ENCODE data around the gene JARID2. TPM values are rescaled to one million over a fixed set of nuclear protein-coding genes. Genes with fewer than 3 reads are reported as not detected.

The JARID2 gene
- total and polyA plus RNA-seq, 4 donors, result 3.8 to 14.8 (median 12.0) TPM

GRCh38 chr6:15535495-15536197 lies 289.8 kb downstream of the JARID2 start:
- ATAC-seq (ENCODE audit: insufficient read depth, low FRiP score) (no peak), DNase-seq (no peak)
- Histone ChIP-seq H3K9me3 (ENCODE audit: control insufficient read depth in 4 of 4, insufficient read depth in 3 of 4, low read length in 3 of 4) (no peaks in the 10 kb centered on the region), H3K4me1 (ENCODE audit: control insufficient read depth in 5 of 5, insufficient read depth in 5 of 5, low read length in 5 of 5) (peaks cover 0 to 14% (median 0%) of the 10 kb centered on the region in 5 donors), H3K27me3 (ENCODE audit: control insufficient read depth in 3 of 3, insufficient read depth in 3 of 3, low read length in 2 of 3) (no peaks in the 10 kb centered on the region), H3K36me3 (ENCODE audit: control insufficient read depth in 4 of 4, insufficient read depth in 4 of 4, low read length in 4 of 4) (peaks cover 0 to 10% (median 1%) of the 10 kb centered on the region in 4 donors), H3K4me3 (no peak overlapping the region), H3K27ac (ENCODE audit: low read depth in 1 of 2, low read length in 1 of 2) (no peak overlapping the region), H3K9ac (ENCODE audit: insufficient read depth in 1 of 2, low read length in 2 of 2) (no peak overlapping the region)
- 94 to 97% methylated on average over 3 of the region's 3 CpGs for WGBS, 2 donors
- TF ChIP-seq CTCF (IDR thresholded peaks at IDR 0.05; ENCODE audit: control extremely low read depth, extremely low read depth), result no peak

GRCh38 chr6:15536198-15536955 lies 290.5 kb downstream of the JARID2 start:
- Histone ChIP-seq H3K36me3 (ENCODE audit: control insufficient read depth in 4 of 4, insufficient read depth in 4 of 4, low read length in 4 of 4) (peaks cover 0 to 8% (median 0%) of the 10 kb centered on the region in 4 donors), H3K4me3 (no peak overlapping the region), H3K27ac (ENCODE audit: low read depth in 1 of 2, low read length in 1 of 2) (no peak overlapping the region), H3K4me1 (ENCODE audit: control insufficient read depth in 5 of 5, insufficient read depth in 5 of 5, low read length in 5 of 5) (peaks cover 0 to 14% (median under 1%) of the 10 kb centered on the region in 5 donors), H3K9me3 (ENCODE audit: control insufficient read depth in 4 of 4, insufficient read depth in 3 of 4, low read length in 3 of 4) (no peaks in the 10 kb centered on the region), H3K9ac (ENCODE audit: insufficient read depth in 1 of 2, low read length in 2 of 2) (no peak overlapping the region), H3K27me3 (ENCODE audit: control insufficient read depth in 3 of 3, insufficient read depth in 3 of 3, low read length in 2 of 3) (no peaks in the 10 kb centered on the region)
- no peak for TF ChIP-seq CTCF (IDR thresholded peaks at IDR 0.05; ENCODE audit: control extremely low read depth, extremely low read depth)
- ATAC-seq (ENCODE audit: insufficient read depth, low FRiP score) (no peak), DNase-seq (peak in 1 of 3 donors; percentile 9)
- 44 to 71% methylated on average over 4 of the region's 4 CpGs for WGBS, 2 donors

GRCh38 chr6:15538106-15538505 lies 292.2 kb downstream of the JARID2 start:
- Histone ChIP-seq H3K9ac (ENCODE audit: insufficient read depth in 1 of 2, low read length in 2 of 2) (no peak overlapping the region), H3K4me3 (no peak overlapping the region), H3K9me3 (ENCODE audit: control insufficient read depth in 4 of 4, insufficient read depth in 3 of 4, low read length in 3 of 4) (no peaks in the 10 kb centered on the region), H3K27me3 (ENCODE audit: control insufficient read depth in 3 of 3, insufficient read depth in 3 of 3, low read length in 2 of 3) (no peaks in the 10 kb centered on the region), H3K4me1 (ENCODE audit: control insufficient read depth in 5 of 5, insufficient read depth in 5 of 5, low read length in 5 of 5) (peaks cover 0 to 14% (median 2%) of the 10 kb centered on the region in 5 donors), H3K36me3 (ENCODE audit: control insufficient read depth in 4 of 4, insufficient read depth in 4 of 4, low read length in 4 of 4) (peaks cover 0 to 1% (median 0%) of the 10 kb centered on the region in 4 donors), H3K27ac (ENCODE audit: low read depth in 1 of 2, low read length in 1 of 2) (no peak overlapping the region)
- no peak for ATAC-seq (ENCODE audit: insufficient read depth, low FRiP score)
- WGBS, 2 donors, result 93 to 95% methylated on average over 5 of the region's 5 CpGs
- no peak for DNase-seq
- TF ChIP-seq CTCF (IDR thresholded peaks at IDR 0.05; ENCODE audit: control extremely low read depth, extremely low read depth), result no peak
